GM23338 (cell line): ENCODE measurements around the gene CTTN. TPM values are rescaled to one million over a fixed set of nuclear protein-coding genes. Genes with fewer than 3 reads are reported as not detected.

Source experiments
- ATAC-seq: fragments of 200-7000 bp; cut with Tn5 transposase; 3 replicates; pipeline ENCODE4 v1.9.1; 2020
- DNase-seq: peaks from one replicate; pipeline ENCODE4 v3.0.0-alpha.2; 2015; ENCODE audit warnings: low spot score
- H2AFZ ChIP-seq: fragments of 200-600 bp; sonication (generic); 2 replicates; pipeline ENCODE4 v1.8.0; 2016; ENCODE audit warnings: antibody characterized with exemption, mild to moderate bottlenecking, moderate library complexity
- H3F3A ChIP-seq: fragments of 200-600 bp; sonication (generic); replicated peaks from 2 replicates; pipeline ENCODE4 v1.8.0; 2017; ENCODE audit warnings: antibody characterized with exemption, mixed run types, low read depth
- H3K27ac ChIP-seq: fragments of 200-600 bp; sonication (generic); 2 replicates; pipeline ENCODE4 v1.6.1; 2016; ENCODE audit warnings: low read depth
- H3K27me3 ChIP-seq: fragments of 200-600 bp; sonication (generic); 2 replicates; pipeline ENCODE4 v1.8.0; 2016; ENCODE audit warnings: mild to moderate bottlenecking, mixed run types, moderate library complexity; ENCODE audit not compliant: insufficient read depth
- H3K36me3 ChIP-seq: fragments of 200-600 bp; sonication (generic); 2 replicates; pipeline ENCODE4 v1.8.0; 2016; ENCODE audit warnings: mild to moderate bottlenecking; ENCODE audit not compliant: insufficient read depth
- H3K4me1 ChIP-seq: fragments of 200-600 bp; sonication (generic); 2 replicates; pipeline ENCODE4 v1.8.0; 2016; ENCODE audit warnings: mild to moderate bottlenecking, moderate library complexity; ENCODE audit not compliant: insufficient read depth
- H3K4me2 ChIP-seq: fragments of 200-600 bp; sonication (generic); 2 replicates; pipeline ENCODE4 v1.7.1; 2017; ENCODE audit warnings: mixed run types
- H3K4me3 ChIP-seq: fragments of 200-600 bp; sonication (generic); 2 replicates; pipeline ENCODE4 v1.6.1; 2016; ENCODE audit warnings: mixed run types
- H3K79me2 ChIP-seq: fragments of 200-600 bp; sonication (generic); replicated peaks from 2 replicates; pipeline ENCODE4 v1.8.0; 2017; ENCODE audit warnings: mild to moderate bottlenecking; ENCODE audit not compliant: insufficient read depth
- H3K9me2 ChIP-seq: fragments of 200-600 bp; sonication (generic); 2 replicates; pipeline ENCODE4 v1.8.0; 2017; ENCODE audit not compliant: insufficient read depth
- H4K20me1 ChIP-seq: fragments of 200-600 bp; sonication (generic); replicated peaks from 2 replicates; pipeline ENCODE4 v1.8.0; 2017; ENCODE audit warnings: mild to moderate bottlenecking; ENCODE audit not compliant: insufficient read depth
- H3K27ac Mint-ChIP-seq: 2 replicates; pipeline ENCODE4 v1.8.0; 2020; ENCODE audit warnings: inconsistent platforms, mild to moderate bottlenecking, moderate library complexity, mixed read lengths
- H3K27me3 Mint-ChIP-seq: 3 replicates; pipeline ENCODE4 v1.8.0; 2022; ENCODE audit warnings: low read depth, mild to moderate bottlenecking, moderate library complexity, mixed read lengths, inconsistent platforms; ENCODE audit not compliant: insufficient read depth, poor library complexity
- H3K36me3 Mint-ChIP-seq: 3 replicates; pipeline ENCODE4 v1.8.0; 2021; ENCODE audit warnings: low read depth, mild to moderate bottlenecking, inconsistent platforms, moderate library complexity, mixed read lengths
- H3K4me1 Mint-ChIP-seq: 3 replicates; pipeline ENCODE4 v1.8.0; 2020; ENCODE audit warnings: mild to moderate bottlenecking, inconsistent platforms, mixed read lengths
- H3K4me3 Mint-ChIP-seq: 3 replicates; pipeline ENCODE4 v1.8.0; 2021; ENCODE audit warnings: moderate library complexity, mild to moderate bottlenecking, inconsistent platforms, mixed read lengths
- H3K9me3 Mint-ChIP-seq: 3 replicates; pipeline ENCODE4 v1.8.0; 2020; ENCODE audit warnings: moderate library complexity, mild to moderate bottlenecking, inconsistent platforms, mixed read lengths
- CREB1 ChIP-seq: fragments of 250-450 bp; sonication (Bioruptor Pico); IDR thresholded peaks from 2 replicates; pipeline ENCODE4 v1.5.0; 2020; ENCODE audit warnings: low read depth, mild to moderate bottlenecking, moderate library complexity
- CTCF ChIP-seq, 2 experiments: fragments of 200-600 bp in 1 of 2; sonication (generic) in 1 of 2; conservative IDR thresholded peaks; 2 replicates each; pipeline versions ENCODE4 v1.5.1 to v1.6.1; 2016 to 2017; ENCODE audit warnings: antibody characterized with exemption in 2 of 2, low read depth in 2 of 2, mild to moderate bottlenecking in 2 of 2, moderate library complexity in 1 of 2
- EZH2phosphoT487 ChIP-seq: fragments of 200-600 bp; sonication (generic); IDR thresholded peaks from one replicate; pipeline ENCODE4 v1.8.1; 2018; ENCODE audit warnings: antibody characterized with exemption; ENCODE audit not compliant: unreplicated experiment
- POLR2AphosphoS5 ChIP-seq: IDR thresholded peaks from 2 replicates; pipeline ENCODE4 v1.6.1; 2016; ENCODE audit warnings: antibody characterized with exemption, low read depth
- ZNF114 ChIP-seq: fragments of 250-450 bp; sonication (Bioruptor Pico); IDR thresholded peaks from 2 replicates; pipeline ENCODE4 v1.5.0; 2020; ENCODE audit warnings: mild to moderate bottlenecking, moderate library complexity
- ZNF331 ChIP-seq: fragments of 250-450 bp; sonication (Bioruptor Pico); IDR thresholded peaks from 2 replicates; pipeline ENCODE4 v1.5.0; 2020; ENCODE audit warnings: low read depth, mild to moderate bottlenecking, moderate library complexity
- polyA plus RNA-seq: library from polyadenylated mRNA; unstranded; fragments of >200 nt; fragmentation: Nextera tagmentation; extraction: Ambion mirVana; gene quantifications from 2 replicates; pipeline ENCODE4 v1.2.1, GENCODE V29; 2016
- total RNA-seq: library from RNA; depleted of rRNA; stranded (reverse); fragments of >200 nt; shearing (Covaris generic); gene quantifications from 2 replicates; pipeline ENCODE4 v1.2.3, GENCODE V29; 2014
- TF ChIP-seq, protein P1 (sequence below): IDR thresholded peaks from one replicate; pipeline ENCODE4 v1.6.1; 2018; ENCODE audit warnings: antibody characterized with exemption; ENCODE audit not compliant: unreplicated experiment
- TF ChIP-seq, protein P2 (sequence below): IDR thresholded peaks from 2 replicates; pipeline ENCODE4 v1.6.1; 2016; ENCODE audit warnings: antibody characterized with exemption

The CTTN gene
- total and polyA plus RNA-seq, 2 experiments from 2014 or later = 163 to 343 TPM

- TF ChIP-seq, protein P1, sequence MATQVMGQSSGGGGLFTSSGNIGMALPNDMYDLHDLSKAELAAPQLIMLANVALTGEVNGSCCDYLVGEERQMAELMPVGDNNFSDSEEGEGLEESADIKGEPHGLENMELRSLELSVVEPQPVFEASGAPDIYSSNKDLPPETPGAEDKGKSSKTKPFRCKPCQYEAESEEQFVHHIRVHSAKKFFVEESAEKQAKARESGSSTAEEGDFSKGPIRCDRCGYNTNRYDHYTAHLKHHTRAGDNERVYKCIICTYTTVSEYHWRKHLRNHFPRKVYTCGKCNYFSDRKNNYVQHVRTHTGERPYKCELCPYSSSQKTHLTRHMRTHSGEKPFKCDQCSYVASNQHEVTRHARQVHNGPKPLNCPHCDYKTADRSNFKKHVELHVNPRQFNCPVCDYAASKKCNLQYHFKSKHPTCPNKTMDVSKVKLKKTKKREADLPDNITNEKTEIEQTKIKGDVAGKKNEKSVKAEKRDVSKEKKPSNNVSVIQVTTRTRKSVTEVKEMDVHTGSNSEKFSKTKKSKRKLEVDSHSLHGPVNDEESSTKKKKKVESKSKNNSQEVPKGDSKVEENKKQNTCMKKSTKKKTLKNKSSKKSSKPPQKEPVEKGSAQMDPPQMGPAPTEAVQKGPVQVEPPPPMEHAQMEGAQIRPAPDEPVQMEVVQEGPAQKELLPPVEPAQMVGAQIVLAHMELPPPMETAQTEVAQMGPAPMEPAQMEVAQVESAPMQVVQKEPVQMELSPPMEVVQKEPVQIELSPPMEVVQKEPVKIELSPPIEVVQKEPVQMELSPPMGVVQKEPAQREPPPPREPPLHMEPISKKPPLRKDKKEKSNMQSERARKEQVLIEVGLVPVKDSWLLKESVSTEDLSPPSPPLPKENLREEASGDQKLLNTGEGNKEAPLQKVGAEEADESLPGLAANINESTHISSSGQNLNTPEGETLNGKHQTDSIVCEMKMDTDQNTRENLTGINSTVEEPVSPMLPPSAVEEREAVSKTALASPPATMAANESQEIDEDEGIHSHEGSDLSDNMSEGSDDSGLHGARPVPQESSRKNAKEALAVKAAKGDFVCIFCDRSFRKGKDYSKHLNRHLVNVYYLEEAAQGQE = no peak
- TF ChIP-seq, protein P2, sequence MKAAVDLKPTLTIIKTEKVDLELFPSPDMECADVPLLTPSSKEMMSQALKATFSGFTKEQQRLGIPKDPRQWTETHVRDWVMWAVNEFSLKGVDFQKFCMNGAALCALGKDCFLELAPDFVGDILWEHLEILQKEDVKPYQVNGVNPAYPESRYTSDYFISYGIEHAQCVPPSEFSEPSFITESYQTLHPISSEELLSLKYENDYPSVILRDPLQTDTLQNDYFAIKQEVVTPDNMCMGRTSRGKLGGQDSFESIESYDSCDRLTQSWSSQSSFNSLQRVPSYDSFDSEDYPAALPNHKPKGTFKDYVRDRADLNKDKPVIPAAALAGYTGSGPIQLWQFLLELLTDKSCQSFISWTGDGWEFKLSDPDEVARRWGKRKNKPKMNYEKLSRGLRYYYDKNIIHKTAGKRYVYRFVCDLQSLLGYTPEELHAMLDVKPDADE = no peak
- TF ChIP-seq CTCF (conservative IDR thresholded peaks at IDR 0.05; ENCODE audit: low read depth in 2 of 2) (no peak), ZNF331 (no peak), CREB1 (no peak)
Observed at GRCh38 chr11:70483917-70484316, 85.6 kb downstream of the CTTN start (continued).

GRCh38 chr11:70485326-70486025, 87.1 kb downstream of the CTTN start:
- Mint-ChIP-seq H3K4me1 (peaks cover 2% of the 10 kb centered on the region; the same call in 1 of the 3 replicates), H3K4me3 (no peak overlapping the region), H3K36me3 (peaks cover 44% of the 10 kb centered on the region), H3K27ac (no peak overlapping the region), H3K9me3 (peaks cover 3% of the 10 kb centered on the region; the same call in 1 of the 3 replicates), H3K27me3 (peaks cover 13% of the 10 kb centered on the region)
- H3K4me3 ChIP-seq = no peak overlapping the region
- H3K4me2 ChIP-seq = no peak overlapping the region
- no peaks in the 10 kb centered on the region for H3F3A ChIP-seq
- no peak for ATAC-seq
- no peaks in the 10 kb centered on the region for H3K27me3 ChIP-seq
- H3K9me2 ChIP-seq = no peaks in the 10 kb centered on the region
- no peak for DNase-seq
- H3K79me2 ChIP-seq = no peaks in the 10 kb centered on the region
- no peak overlapping the region for H3K27ac ChIP-seq
- no peaks in the 10 kb centered on the region for H3K36me3 ChIP-seq
- no peak overlapping the region for H2AFZ ChIP-seq
- H3K4me1 ChIP-seq = no peaks in the 10 kb centered on the region
- no peaks in the 10 kb centered on the region; the same call in 1 of the 2 replicates for H4K20me1 ChIP-seq
- TF ChIP-seq CTCF (conservative IDR thresholded peaks at IDR 0.05; ENCODE audit: low read depth in 2 of 2) = no peak
- TF ChIP-seq, protein P1 = no peak
- TF ChIP-seq CREB1 = no peak
- TF ChIP-seq, protein P2 = no peak
- TF ChIP-seq ZNF331 = no peak
- TF ChIP-seq ZNF114 (CRISPR knock-in tag) = no peak
- no peak for TF ChIP-seq EZH2phosphoT487
- TF ChIP-seq POLR2AphosphoS5 = no peak
